ENCODE measurements around the gene SNAP47. TPM values are rescaled to one million over a fixed set of nuclear protein-coding genes. Genes with fewer than 3 reads are reported as not detected.

The SNAP47 gene
- polyA plus RNA-seq, 6 donors from 2014 or later: 30.7 to 45.9 (median 37.9) TPM

DNA sequence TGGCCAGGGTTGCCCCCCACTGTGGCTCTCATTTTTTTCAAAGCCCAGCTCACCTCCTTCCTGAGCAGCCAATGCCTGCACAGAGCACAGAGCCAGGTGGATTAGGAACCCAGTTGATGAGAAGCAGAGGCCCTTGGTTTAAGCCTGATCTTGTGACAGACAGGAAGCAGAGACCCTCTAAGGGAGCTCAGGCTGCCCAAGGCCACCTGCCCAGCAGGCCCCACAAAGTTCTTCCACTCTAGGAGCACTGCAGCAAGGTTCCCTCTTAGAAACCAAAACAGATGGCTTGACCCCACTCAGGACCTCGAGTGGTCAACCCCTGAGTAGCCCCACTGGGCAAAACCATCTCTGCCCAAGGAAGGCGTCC is 54.8 kb downstream of the SNAP47 start:
- H3K9me3 Mint-ChIP-seq: peaks cover 0 to 3% (median 0%) of the 10 kb centered on the region in 7 donors
- peak overlapping the region in 1 of 6 donors; percentile 24 for H3K27ac Mint-ChIP-seq
- ATAC-seq (ENCODE audit: low read depth in 2 of 2) (no peak), DNase-seq (no peak)
- H3K36me3 Mint-ChIP-seq: no peaks in the 10 kb centered on the region
- peak overlapping the region in 4 of 8 donors; percentile 22 to 87 (median 62) for H3K4me3 Mint-ChIP-seq
- peaks cover 22 to 36% (median 22%) of the 10 kb centered on the region in 3 donors for H3K4me1 Mint-ChIP-seq
- H3K27me3 Mint-ChIP-seq: peaks cover 0 to 9% (median 8%) of the 10 kb centered on the region in 3 donors

DNA sequence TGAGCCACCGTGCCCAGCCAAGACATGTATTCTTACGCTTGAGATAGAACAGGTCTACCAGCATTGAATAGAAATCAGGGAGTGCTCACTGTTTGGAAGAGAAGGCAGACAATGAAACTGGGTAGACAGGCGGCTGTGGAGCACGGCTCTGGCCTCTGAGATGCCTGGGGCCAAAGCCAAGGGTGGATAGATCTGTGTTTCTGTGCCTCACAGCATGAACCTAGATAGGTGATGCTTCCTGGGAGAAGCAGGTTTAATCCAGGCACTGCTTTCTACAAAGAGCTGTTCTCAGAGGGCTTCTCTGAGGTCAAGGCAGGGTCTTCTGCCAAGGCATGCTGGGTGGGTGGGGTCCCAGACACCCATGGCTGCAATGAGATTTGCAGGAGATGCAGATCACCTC is 55.6 kb downstream of the SNAP47 start:
- Mint-ChIP-seq H3K36me3 (no peaks in the 10 kb centered on the region), H3K27ac (peak overlapping the region in 1 of 6 donors; percentile 3), H3K27me3 (peaks cover 0 to 9% (median 8%) of the 10 kb centered on the region in 3 donors), H3K9me3 (no peaks in the 10 kb centered on the region), H3K4me3 (peak overlapping the region in 2 of 8 donors; percentile 38 to 73), H3K4me1 (peaks cover 14 to 31% (median 16%) of the 10 kb centered on the region in 3 donors)
- no peak for DNase-seq
- ATAC-seq (ENCODE audit: low read depth in 2 of 2): no peak

DNA sequence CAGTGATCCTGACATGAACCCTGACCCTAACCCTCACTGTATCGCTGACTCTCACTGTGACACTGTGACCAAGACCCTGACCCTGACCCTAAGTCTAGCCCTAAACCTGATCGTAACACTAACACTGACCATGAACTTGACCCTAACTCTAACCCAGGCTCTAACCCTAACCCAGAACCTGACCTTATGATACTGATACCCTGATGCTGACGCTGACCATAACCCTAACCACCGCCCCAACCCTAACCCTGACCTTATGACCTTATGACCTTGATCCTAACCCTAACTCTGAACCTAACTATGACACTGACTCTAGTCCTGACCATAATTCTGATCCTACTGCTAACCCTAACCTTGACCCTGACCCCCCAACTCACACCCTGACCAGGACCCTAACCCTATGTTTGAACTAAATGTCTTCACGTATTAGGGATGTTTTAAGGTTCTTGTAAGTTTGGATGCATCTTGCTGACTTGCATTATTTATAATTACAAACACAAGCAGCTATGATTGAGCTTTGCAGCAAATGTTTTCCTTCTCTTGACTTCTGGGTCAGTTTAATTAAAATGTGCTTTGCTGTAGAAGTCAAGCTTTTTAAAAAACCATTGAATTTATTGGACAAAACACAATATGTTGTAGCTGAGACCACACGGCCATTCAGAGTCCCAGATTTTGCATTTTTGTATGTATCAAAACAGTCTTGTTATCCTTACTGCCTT is 56.3 kb downstream of the SNAP47 start:
- no peak for ATAC-seq (ENCODE audit: low read depth in 2 of 2)
- peak overlapping the region in 1 of 6 donors; percentile 7 for H3K27ac Mint-ChIP-seq
- H3K9me3 Mint-ChIP-seq: no peaks in the 10 kb centered on the region

DNA sequence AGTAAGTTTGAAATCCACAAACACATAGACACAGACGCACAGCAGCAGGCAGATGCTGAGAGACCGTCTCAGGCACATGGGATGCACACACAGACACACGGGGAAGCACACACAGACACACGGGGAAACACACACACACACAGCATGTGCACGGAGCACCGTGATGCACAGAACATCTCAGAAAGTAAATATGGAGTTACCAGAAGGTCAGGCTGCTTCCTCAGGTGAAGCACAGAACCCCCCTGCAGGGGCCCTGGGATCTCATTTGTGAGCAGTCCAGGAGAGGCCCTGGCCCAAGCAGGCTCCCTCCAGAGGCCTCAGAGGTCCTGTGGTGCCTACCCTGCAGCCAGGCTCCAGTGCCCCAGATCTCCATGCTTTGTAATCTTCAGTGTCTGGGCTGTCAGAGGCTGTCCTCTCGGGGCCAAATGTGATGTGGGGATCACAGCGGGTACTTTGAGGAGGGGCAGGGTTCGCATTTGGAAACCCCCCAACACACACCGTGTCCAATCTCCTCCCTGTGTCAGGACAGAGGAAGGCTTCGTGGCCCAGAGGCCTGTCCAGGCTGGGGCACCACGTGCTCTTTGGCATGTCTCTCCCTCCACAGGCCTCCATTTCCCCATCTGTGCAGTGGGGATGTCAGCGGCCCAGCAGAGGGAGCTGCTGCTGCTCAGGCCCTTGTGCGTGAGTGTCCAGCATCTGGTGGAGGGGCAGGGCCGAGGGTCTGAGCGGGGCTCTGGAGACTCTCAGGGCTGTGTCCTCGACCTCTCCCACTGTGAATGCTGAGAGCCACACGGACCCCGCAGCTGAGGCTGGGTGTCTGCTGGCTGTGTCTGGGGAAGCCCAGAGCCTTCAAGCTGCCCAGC is 57.2 kb downstream of the SNAP47 start:
- Mint-ChIP-seq H3K27ac (peak overlapping the region in 1 of 6 donors; percentile 80), H3K9me3 (no peaks in the 10 kb centered on the region), H3K27me3 (peaks cover 0 to 17% (median 8%) of the 10 kb centered on the region in 3 donors), H3K36me3 (no peaks in the 10 kb centered on the region), H3K4me1 (peaks cover 2 to 15% (median 4%) of the 10 kb centered on the region in 3 donors), H3K4me3 (no peak overlapping the region)
- DNase-seq: no peak
- no peak for ATAC-seq (ENCODE audit: low read depth in 2 of 2)

More for the DNA sequence above, 56.3 kb downstream of the SNAP47 start:
- H3K4me3 Mint-ChIP-seq: peak overlapping the region in 3 of 8 donors; percentile 23 to 38 (median 37)
- DNase-seq: no peak
- peaks cover 8 to 24% (median 9%) of the 10 kb centered on the region in 3 donors for H3K4me1 Mint-ChIP-seq
- H3K36me3 Mint-ChIP-seq: no peaks in the 10 kb centered on the region
- peaks cover 0 to 9% (median 8%) of the 10 kb centered on the region in 3 donors for H3K27me3 Mint-ChIP-seq

DNA sequence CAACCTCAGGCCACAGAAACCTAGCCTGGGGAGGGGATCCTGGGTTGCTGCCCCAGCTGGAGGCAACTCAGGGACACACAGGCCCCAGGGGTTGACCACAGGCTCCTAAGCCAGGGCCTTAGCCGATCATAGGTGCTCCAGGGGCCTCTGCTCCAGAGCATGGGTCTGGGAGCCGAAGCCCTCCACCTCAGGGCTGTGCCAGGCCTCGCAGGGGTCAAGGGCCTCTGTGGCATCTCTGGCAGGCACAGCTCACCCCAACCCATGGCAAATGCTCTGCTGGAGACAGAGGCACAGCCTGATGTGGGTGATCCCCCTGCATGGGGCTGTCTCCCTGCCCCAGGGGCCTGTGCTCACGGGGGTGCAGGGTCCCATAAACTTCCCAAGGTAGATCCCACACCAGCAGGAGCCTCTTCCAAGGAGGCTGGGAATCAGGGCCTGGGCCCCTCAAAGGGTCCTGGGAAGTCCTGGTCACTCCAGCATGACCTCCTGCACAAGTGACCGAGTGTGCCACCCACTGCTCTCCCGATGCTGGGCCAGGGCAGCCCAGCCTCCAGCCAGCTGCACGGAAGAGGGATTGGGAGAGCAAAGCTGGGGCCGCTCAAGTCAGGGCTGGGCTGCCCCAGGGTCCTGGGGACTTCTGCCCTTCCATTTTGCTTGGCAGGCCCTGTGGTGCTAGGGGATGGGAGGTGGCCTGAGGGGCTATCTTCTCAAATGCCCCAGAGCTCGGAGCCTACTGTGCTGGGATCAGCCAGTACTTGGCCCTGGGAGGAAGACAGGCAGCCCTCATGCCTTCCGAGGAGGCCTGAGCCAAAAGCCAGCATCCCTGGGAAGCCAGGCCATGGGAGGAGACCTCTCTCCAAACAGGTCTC is 58.1 kb downstream of the SNAP47 start:
- ATAC-seq (ENCODE audit: low read depth in 2 of 2) (no peak), DNase-seq (no peak)
- Mint-ChIP-seq H3K27me3 (peaks cover 0 to 17% (median 8%) of the 10 kb centered on the region in 3 donors), H3K36me3 (no peaks in the 10 kb centered on the region), H3K9me3 (no peaks in the 10 kb centered on the region), H3K4me3 (no peak overlapping the region), H3K4me1 (peaks cover 2 to 13% (median 4%) of the 10 kb centered on the region in 3 donors), H3K27ac (peak overlapping the region in 1 of 6 donors; percentile 80)

DNA sequence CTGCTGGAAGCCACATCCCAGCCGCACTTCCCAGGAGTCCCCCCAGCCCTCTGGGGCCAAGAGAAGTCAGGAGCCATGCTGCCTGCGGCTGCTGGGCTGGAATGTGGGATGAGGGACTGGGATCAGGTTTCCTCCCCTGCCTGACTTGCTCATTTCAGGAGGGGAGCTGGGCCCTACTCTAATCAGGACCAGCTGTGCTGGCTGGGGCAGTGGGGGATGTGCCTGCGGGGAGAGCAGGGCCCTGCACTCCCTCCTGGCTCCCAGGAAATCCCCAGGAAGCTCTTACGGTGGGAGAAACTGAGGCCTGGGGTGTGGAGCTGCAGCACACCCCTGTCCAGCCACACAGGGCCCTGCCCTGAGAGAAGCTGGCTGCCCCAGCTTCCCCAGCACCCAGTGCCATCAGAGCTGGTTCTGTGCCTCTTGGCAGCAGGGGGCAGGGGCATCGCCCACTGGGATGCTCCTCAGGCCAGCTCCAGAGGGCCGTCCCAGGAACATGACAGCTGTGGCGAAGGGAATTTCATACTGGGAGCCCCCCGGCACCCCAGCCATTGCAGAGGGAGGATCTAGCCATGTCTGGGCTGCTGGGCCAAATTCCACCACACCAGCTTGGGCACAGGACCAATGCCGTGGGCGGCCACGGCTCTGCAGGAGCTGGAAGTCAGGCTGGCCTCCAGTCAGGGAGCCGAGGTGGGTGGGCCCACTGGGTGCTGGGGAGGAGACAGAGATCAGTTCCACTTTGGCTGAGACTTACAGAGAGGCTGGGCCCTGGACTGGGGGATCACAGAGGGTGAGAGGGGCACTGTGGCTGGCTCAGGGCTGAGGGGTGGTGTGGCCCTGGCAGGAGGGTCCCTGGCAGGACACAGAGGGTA is 58.9 kb downstream of the SNAP47 start:
- no peak for DNase-seq
- no peak overlapping the region for H3K27ac Mint-ChIP-seq
- H3K27me3 Mint-ChIP-seq: peaks cover 0 to 20% (median 8%) of the 10 kb centered on the region in 3 donors
- no peak overlapping the region for H3K4me3 Mint-ChIP-seq
- no peaks in the 10 kb centered on the region for H3K9me3 Mint-ChIP-seq
- ATAC-seq (ENCODE audit: low read depth in 2 of 2): no peak
- peaks cover 2 to 4% (median 3%) of the 10 kb centered on the region in 3 donors for H3K4me1 Mint-ChIP-seq
- H3K36me3 Mint-ChIP-seq: no peaks in the 10 kb centered on the region

DNA sequence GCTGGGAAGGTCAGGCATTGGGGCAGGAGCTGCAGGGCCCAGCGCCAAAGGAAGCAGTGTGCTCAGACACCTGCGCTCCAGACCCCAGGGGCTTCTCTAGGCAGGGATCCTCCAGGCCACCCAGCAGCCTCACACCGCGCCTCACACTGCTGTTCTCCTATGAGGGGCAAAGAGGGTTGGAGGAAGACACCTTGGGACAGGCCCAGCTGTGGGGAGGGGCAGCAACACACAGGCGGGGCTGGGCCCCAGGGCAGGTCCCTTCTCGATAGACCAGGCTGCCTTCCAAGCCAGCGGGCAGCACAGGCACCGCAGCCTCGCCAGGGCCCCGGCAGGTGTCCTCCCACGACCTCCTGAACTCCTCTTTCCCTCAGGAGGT is 59.6 kb downstream of the SNAP47 start:
- Mint-ChIP-seq H3K4me1 (no peaks in the 10 kb centered on the region), H3K27me3 (peaks cover 0 to 25% (median 8%) of the 10 kb centered on the region in 3 donors), H3K9me3 (peaks cover 0 to 2% (median 0%) of the 10 kb centered on the region in 7 donors), H3K4me3 (no peak overlapping the region), H3K27ac (no peak overlapping the region), H3K36me3 (no peaks in the 10 kb centered on the region)
- no peak for DNase-seq
- no peak for ATAC-seq (ENCODE audit: low read depth in 2 of 2)

DNA sequence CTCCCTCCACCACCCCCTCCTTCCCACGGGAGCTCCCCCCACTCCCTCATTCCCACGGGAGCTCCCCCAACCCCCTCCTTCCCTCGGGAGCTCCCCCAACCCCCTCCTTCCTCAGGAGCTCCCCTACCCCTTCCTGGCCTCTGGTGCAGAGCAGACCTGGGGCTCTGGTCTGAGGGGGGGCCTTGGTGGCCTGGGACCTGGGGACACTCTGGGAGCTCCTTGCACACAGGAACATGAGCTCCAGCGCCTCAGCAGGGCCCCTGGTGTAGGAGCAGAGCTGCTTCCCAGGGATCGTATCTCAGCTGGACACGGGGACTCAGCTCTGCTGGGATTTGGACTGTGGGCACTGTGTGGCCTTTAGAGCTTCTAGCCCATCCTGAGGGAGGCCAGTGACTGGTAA is 60.5 kb downstream of the SNAP47 start:
- Mint-ChIP-seq H3K4me1 (no peaks in the 10 kb centered on the region), H3K36me3 (no peaks in the 10 kb centered on the region), H3K27ac (no peak overlapping the region), H3K9me3 (peaks cover 0 to 3% (median 0%) of the 10 kb centered on the region in 7 donors), H3K27me3 (peaks cover 0 to 30% (median 13%) of the 10 kb centered on the region in 3 donors), H3K4me3 (no peak overlapping the region)
- DNase-seq (no peak), ATAC-seq (ENCODE audit: low read depth in 2 of 2) (no peak)

DNA sequence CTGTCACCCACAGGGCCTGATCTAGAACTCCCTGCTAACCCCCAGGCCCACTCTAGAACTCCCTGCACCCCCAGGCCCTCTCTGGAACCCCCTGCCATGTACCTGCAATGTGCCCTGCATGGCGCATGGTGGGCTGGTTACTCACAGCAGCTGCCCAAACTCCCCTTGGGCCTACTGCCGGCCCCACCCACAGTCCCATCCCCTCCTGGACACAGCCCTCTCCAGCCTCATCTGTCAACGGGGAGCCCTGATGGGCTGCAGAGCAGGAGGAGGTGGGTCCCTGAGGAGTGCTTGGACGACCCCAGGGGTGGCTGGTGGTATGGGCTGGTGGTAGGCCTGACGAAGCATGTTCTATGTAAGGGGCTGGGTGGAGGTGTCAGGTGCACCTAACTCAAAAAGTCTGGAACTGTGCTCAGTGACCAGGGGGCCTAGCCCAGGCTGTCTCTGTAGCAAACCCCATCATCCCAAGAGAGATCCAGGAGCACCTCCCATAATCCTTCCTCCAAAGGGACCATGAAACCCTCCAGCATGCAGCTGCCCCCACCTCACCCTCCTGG is 61.2 kb downstream of the SNAP47 start:
- Mint-ChIP-seq H3K4me1 (no peaks in the 10 kb centered on the region), H3K36me3 (no peaks in the 10 kb centered on the region), H3K4me3 (no peak overlapping the region), H3K27me3 (peaks cover 0 to 30% (median 13%) of the 10 kb centered on the region in 3 donors), H3K9me3 (peaks cover 0 to 3% (median 0%) of the 10 kb centered on the region in 7 donors), H3K27ac (no peak overlapping the region)
- ATAC-seq (ENCODE audit: low read depth in 2 of 2): no peak
- DNase-seq: no peak

DNA sequence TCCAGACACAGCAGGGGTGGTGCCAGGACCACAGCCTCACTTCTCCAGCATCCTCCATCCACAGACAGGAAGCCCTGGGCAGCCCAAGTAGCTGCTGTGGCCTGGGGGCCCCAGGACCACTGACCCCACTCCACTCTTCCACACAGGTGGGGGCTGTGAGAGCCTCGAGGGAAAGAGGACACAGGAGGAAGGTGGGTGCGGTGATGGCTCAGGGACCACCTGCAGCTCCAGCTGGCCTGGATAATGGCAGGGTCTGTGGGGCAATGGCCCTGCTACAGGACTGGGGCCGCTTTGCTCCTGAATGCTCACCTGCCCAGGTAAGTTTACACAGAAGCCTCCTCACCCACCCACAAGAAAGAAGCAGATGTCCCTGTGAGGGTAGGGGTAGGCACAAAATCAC is 61.9 kb downstream of the SNAP47 start:
- no peaks in the 10 kb centered on the region for H3K4me1 Mint-ChIP-seq
- H3K36me3 Mint-ChIP-seq: no peaks in the 10 kb centered on the region
- peaks cover 0 to 30% (median 13%) of the 10 kb centered on the region in 3 donors for H3K27me3 Mint-ChIP-seq
- no peak overlapping the region for H3K4me3 Mint-ChIP-seq
- H3K27ac Mint-ChIP-seq: no peak overlapping the region
- peaks cover 0 to 3% (median 0%) of the 10 kb centered on the region in 7 donors for H3K9me3 Mint-ChIP-seq
- DNase-seq (no peak), ATAC-seq (ENCODE audit: low read depth in 2 of 2) (no peak)

DNA sequence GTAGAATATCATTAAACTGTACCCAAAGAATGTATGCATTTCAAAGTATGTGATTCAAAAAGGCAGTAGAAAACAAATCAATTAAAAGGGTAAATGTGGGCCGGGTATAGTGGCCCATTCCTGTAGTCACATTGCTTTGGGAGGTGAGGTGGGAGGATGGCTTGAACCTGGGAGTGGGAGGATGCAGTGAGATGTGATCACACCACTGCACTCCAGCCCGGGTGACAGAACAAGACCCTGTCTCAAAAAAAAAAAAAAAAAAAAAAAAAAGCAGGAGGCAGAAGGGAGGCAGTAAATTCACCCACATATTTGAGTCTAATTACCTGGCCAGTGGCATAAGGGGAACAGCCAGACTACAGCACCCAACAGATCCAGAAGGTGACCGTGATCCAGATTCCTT is 62.4 kb downstream of the SNAP47 start:
- Mint-ChIP-seq H3K4me1 (no peaks in the 10 kb centered on the region), H3K27me3 (peaks cover 0 to 30% (median 13%) of the 10 kb centered on the region in 3 donors), H3K9me3 (peaks cover 0 to 3% (median 0%) of the 10 kb centered on the region in 7 donors), H3K4me3 (no peak overlapping the region), H3K27ac (no peak overlapping the region), H3K36me3 (no peaks in the 10 kb centered on the region)
- ATAC-seq (ENCODE audit: low read depth in 2 of 2): no peak
- no peak for DNase-seq

All from naive B cell (primary cell).